HG03521 (cell line): ENCODE data around the gene NYAP1.
"Not testable (repeated sequence)": the region's sequence is repeated elsewhere in the genome, so short reads cannot be mapped to it uniquely, and the experiment has no call there.

Experiments used
- ATAC-seq: cut with Tn5 transposase; IDR thresholded peaks from one replicate; pipeline ENCODE4 v1.9.1; 2021; ENCODE audit warnings: mild to moderate bottlenecking, moderate library complexity; ENCODE audit not compliant: unreplicated experiment

The NYAP1 gene

DNA sequence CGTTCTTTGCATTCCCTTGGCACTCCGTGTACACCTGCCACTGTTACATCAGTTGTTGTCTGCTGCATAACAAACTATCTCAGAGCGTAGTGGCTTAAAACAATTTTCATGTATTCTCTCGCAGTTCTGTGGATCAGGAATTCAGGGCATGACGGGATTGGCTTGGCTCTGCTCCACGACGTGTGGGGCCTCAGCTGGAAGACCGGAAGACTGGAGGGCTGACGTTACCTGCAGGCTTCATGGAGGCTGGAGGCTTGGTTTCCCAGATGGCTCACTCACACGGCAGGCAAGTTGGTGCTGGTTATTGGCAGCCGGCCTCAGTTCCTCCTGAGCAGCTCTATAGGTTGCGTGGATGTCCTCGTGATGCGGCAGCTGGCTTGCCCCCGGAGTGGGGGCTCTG lies 25.5 kb downstream of the NYAP1 start:
- ATAC-seq = no peak

DNA sequence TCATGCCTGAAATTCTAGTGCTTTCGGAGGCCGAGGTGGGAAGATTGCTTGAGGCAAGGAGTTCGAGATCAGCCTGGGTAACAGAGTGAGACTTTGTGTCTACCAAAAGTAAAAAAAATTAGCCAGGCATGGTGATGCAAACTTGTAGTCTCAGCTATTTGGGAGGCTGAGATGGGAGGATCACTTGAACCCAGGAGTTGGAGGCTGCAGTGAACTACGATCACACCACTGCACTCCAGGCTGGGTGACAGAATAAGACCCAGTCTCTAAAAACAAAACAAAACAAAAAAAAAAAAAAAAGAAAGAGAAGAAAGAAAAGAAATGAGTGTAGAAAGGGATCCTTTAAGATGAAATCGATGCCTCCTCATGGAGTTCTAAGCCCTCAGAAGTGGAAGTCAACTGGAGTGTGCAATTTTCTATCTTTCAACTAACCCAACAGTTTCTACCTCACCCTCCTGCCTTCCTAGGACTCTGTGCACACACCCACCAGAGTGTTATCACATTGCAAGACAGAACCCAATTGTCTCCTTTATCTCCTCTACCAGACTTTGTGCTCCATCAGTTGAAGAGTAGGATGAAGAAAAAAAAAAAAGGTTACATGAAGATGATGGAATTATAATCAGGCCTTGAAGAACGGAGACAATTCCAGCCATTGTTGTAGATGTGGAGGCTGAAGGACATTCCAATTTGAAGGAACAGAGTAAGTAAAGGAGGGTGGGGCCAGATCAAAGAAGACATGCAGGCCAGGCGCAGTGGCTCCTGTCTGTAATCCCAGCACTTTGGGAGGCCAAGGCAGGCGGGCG lies 26.9 kb downstream of the NYAP1 start:
- ATAC-seq = no peak

DNA sequence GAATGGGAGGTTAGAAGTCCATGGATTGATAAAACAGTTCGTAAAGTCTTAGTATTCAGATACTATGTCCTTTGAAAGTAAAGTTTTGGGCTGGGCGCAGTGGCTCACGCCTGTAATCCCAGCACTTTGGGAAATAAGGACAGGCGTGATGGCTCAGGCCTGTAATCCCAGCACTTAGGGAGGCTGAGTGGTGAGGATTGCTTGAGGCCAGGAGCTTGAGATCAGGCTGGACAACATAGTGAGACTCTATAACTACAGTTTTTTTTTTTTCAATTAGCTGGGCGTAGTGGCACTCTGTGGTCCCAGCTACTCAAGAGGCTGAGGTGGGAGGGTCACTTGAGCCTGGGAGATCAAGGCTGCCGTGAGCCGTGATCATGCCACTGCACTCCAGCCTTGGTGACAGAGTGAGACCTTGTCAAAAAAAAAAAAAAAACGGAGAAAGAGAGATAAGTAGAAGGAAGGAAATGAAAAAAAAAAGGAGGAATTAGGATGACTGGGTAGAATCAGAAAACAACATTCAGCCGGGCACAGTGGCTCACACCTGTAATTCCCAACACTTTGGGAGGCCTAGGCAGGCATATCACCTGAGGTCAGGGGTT lies 29.6 kb downstream of the NYAP1 start:
- ATAC-seq = no peak

- ATAC-seq = no peak
Observed at GRCh38 chr7:100515072-100515532, 31.4 kb downstream of the NYAP1 start.

GRCh38 chr7:100516135-100516812 lies 32.5 kb downstream of the NYAP1 start:
- ATAC-seq = peak; percentile 72

DNA sequence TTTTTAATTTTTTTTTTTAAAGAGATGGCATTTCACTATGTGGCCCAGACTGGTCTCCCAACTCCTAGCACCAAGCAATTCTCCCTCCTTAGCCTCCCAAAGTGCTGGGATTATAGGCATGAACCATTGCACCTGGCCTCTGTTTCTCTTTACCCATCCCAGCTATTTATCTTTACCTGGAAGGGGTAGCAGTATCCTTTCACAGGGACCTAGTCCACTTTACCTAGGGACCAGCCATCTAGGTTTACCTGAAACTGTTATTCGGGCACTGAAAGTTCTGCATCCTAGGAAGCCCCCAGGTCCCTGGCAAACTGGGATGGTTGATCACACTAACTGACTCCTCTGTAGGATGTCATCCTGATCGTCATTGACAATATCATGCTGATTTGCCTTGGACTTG lies 33.6 kb downstream of the NYAP1 start:
- ATAC-seq = no peak

DNA sequence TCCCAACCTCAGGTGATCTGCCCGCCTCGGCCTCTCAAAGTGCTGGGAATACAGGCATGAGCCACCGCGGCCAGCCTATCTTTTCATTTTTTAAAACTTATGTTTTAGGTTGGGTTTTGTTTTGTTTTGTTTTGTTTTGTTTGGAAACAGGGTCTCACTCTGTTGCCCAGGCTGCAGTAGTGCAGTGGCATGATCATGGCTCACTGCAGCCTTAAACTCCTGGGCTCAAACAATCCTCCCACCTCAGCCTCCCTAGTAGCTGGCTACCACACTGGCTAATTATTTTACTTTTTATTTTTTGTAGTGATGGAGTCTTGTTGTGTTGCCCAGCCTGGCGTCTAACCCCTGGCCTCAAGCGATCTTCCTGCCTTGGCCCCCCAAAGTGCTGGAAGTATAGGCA lies 35.9 kb downstream of the NYAP1 start:
- no peak for ATAC-seq

GRCh38 chr7:100520138-100520537 lies 36.4 kb downstream of the NYAP1 start:
- no peak for ATAC-seq

DNA sequence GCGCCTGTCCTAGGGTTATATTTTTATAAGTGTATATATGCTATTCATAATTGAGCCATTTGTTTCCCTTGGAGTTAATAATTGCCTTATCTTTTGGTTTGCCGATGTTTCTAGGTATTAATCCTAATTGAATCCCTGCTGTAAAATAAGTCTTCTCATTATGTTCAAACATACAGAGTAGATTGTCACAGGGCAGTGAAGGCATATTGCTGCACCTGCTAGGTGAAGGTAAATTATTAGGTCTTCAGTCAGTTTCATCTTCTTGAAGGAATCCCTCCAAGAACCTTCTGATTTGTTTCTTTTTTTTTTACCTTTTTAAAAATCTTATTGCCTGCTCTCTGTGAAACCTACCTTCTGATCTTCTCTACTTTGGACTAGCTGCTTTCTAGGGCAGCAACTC lies 37.3 kb downstream of the NYAP1 start:
- ATAC-seq = no peak

DNA sequence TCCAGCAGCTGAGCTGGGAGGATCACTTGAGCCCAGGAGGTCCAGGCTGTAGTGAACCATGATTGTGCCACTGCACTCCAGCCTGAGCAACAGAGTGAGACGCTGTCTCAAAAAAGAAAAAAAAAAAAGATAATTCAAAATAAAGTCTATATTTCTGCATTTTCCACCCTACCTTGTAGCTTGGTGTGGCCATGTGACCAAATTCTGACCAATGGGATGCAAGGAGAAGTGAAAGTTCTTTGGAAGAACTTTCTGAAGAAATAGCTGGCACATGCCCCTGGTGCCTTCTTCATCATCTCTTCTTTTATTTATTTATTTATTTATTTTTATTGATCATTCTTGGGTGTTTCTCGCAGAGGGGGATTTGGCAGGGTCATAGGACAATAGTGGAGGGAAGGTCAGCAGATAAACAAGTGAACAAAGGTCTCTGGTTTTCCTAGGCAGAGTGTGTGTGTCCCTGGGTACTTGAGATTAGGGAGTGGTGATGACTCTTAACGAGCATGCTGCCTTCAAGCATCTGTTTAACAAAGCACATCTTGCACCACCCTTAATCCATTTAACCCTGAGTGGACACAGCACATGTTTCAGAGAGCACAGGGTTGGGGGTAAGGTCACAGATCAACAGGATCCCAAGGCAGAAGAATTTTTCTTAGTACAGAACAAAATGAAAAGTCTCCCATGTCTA lies 38.3 kb downstream of the NYAP1 start:
- not testable (repeated sequence) for ATAC-seq

DNA sequence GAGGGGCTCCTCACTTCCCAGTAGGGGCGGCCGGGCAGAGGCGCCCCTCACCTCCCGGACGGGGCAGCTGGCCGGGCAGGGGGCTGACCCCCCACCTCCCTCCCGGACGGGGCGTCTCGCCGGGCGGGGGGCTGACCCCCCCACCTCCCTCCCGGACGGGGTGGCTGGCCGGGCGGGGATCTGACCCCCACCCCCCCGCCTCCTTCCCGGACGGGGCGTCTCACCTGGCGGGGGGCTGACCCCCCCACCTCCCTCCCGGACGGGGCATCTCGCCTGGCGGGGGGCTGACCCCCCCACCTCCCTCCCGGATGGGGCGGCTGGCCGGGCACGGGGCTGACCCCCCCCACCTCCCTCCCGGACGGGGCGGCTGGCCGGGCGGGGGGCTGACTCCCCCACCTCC lies 39.5 kb downstream of the NYAP1 start:
- not testable (repeated sequence) for ATAC-seq

DNA sequence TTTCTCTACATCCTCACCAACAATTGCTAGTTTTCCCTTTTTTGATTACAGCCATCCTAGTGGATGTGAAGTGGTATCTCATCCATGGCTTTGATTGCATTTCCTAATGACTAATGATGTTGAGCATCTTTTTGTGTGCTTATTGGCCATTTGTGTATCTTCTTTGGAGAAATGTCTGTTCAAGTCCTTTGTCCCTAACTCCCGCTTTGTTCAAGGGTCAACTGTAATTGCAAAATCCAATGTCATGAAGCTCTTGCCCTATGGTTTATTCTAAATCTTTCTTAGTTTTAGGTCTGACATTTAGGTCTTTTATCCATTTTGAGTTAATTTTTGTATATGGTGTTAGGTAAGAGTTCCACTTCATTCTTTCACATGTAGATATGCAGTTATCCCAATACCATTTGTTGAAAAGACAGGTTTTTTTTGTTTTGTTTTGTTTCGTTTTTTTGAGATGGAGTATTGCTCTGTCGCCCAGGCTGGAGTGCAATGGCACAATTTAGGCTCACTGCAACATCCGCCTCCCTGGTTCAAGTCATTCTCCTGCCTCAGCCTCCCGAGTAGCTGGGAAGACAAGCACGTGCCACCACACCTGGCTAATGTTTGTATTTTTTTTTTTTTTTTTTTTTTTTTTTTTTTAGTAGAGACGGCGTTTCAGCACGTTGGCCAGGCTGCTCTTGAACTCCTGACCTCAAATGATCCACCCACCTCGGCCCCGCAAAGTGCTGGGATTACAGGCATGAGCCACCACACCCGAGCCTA lies 44.6 kb downstream of the NYAP1 start:
- not testable (repeated sequence) for ATAC-seq

- no peak for ATAC-seq
Observed at GRCh38 chr7:100532165-100533022, 48.7 kb downstream of the NYAP1 start.

- not testable (repeated sequence) for ATAC-seq
Observed at GRCh38 chr7:100535982-100536381, 52.3 kb downstream of the NYAP1 start.

DNA sequence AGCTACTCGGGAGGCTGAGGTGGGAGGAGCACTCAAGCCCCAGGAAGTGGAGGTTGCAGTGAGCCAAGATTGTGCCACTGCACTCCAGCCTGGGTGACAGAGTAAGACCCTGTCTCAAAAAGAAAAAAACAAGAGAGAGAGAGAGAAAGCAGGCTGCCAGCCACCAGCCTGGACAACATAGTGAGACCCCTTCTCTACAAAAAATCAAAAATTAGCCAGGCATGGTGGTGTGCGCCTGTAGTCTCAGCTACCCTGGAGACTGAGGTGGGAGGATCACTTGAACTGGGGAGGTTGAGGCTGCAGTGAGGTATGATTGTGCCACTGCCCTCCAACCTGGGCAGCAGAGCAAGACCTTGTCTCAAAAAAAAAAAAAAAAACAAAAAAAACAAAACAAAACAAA lies 53.0 kb downstream of the NYAP1 start:
- ATAC-seq = not testable (repeated sequence)

GRCh38 chr7:100538348-100538653 lies 54.6 kb downstream of the NYAP1 start:
- no peak for ATAC-seq

- peak; percentile 93 for ATAC-seq
Observed at GRCh38 chr7:100538654-100539435, 55.1 kb downstream of the NYAP1 start, which contains the start of gene AGFG2. Gene AGFG2 (plus strand): TSS chr7:100539203. CDS start chr7:100539347, 144 bp downstream.

DNA sequence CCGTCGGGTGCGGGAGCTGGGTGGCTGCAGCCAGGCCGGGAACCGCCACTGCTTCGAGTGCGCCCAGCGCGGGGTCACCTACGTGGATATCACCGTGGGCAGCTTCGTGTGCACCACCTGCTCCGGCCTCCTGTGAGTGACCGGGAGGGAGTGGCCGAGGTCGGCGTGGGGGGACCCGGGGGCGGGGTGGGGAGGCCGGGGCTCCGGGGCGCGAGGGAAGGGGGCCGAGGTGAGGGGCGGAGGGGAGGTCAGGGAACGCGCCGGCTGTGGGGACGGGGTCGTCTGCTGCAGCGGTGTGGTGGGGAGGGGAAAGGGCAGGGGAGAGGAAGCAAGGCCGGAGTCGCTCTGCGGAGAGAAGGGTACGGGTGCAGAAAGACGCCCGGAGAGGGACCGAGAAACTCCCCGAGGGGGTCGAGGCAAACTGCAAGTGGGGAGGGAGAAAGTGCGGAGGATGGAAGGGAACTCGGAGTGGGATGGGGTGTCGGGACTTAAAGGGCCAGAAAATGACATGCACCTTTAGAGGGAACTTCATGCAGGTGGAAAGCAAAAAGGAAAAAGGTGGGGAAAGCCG lies 55.8 kb downstream of the NYAP1 start:
- no peak for ATAC-seq
